SK-N-SH (cell line): Measurements from ENCODE around the gene SLX4IP.

Source experiments
- CTCF ChIP-seq: fragments of 200-600 bp; sonication (generic); IDR thresholded peaks from 2 replicates; pipeline ENCODE4 v1.6.1; 2017; ENCODE audit warnings: antibody characterized with exemption, mild to moderate bottlenecking, moderate library complexity
- SIN3A ChIP-seq: IDR thresholded peaks from 2 replicates; pipeline ENCODE4 v1.6.1; 2012; ENCODE audit warnings: low read depth, mild to moderate bottlenecking, low read length, moderate library complexity, borderline replicate concordance
- TCF12 ChIP-seq: IDR thresholded peaks from 2 replicates; pipeline ENCODE4 v1.4.0; 2012
- YY1 ChIP-seq: IDR thresholded peaks from 2 replicates; pipeline ENCODE4 v1.4.0; 2012; ENCODE audit warnings: low read depth, mild to moderate bottlenecking
- TF ChIP-seq, protein P1 (sequence below): fragments of 150-350 bp; IDR thresholded peaks from 2 replicates; pipeline ENCODE4 v1.6.1; 2016; ENCODE audit warnings: mild to moderate bottlenecking, low read depth, low read length
- TF ChIP-seq, protein P2 (sequence below): IDR thresholded peaks from 2 replicates; pipeline ENCODE4 v1.4.0; 2012; ENCODE audit warnings: low read depth

DNA sequence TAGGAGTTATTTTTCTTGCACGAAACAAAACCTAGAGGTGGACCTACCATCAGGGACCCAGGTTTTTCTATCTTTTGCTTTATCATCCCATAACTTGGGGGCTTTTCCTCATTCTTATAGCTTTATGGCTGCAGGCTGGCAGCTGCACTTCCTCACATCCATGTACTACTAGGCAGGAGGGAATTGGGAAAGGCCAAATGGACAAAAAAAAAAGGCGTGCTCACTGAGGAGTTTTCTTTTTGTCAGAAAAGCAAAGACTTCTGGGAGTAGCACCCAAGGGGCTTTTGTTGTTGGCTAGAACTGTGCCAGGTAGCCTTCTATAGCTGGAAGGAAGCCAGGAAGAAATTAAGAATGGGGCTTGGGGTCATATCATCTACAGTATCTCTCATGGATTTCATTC is 61.4 kb downstream of the SLX4IP start:
- TF ChIP-seq CTCF (no peak), TCF12 (no peak), SIN3A (no peak), YY1 (no peak)
- TF ChIP-seq, protein P1, sequence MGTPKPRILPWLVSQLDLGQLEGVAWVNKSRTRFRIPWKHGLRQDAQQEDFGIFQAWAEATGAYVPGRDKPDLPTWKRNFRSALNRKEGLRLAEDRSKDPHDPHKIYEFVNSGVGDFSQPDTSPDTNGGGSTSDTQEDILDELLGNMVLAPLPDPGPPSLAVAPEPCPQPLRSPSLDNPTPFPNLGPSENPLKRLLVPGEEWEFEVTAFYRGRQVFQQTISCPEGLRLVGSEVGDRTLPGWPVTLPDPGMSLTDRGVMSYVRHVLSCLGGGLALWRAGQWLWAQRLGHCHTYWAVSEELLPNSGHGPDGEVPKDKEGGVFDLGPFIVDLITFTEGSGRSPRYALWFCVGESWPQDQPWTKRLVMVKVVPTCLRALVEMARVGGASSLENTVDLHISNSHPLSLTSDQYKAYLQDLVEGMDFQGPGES: no peak
- TF ChIP-seq, protein P2, sequence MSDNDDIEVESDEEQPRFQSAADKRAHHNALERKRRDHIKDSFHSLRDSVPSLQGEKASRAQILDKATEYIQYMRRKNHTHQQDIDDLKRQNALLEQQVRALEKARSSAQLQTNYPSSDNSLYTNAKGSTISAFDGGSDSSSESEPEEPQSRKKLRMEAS: no peak
